Loucy (cell line): Measurements from ENCODE around the gene PLG.

Source experiments
- H2AFZ ChIP-seq: fragments of 200-600 bp; sonication (generic); 2 replicates; pipeline ENCODE4 v1.6.0; 2016; ENCODE audit warnings: antibody characterized with exemption, mild to moderate bottlenecking, low read length, moderate library complexity
- H3F3A ChIP-seq: fragments of 200-600 bp; 2 replicates; pipeline ENCODE4 v1.6.0; 2016; ENCODE audit warnings: antibody characterized with exemption, low read depth, mild to moderate bottlenecking
- H3K27me3 ChIP-seq: fragments of 200-600 bp; sonication (generic); 2 replicates; pipeline ENCODE4 v1.6.1; 2014; ENCODE audit warnings: low read length, mild to moderate bottlenecking; ENCODE audit not compliant: insufficient read depth, poor library complexity, severe bottlenecking
- H3K36me3 ChIP-seq: fragments of 200-600 bp; sonication (generic); 2 replicates; pipeline ENCODE4 v1.6.1; 2016; ENCODE audit warnings: low read length; ENCODE audit not compliant: insufficient read depth
- H3K4me1 ChIP-seq: fragments of 200-600 bp; sonication (generic); 2 replicates; pipeline ENCODE4 v1.5.1; 2014; ENCODE audit warnings: low read length, mild to moderate bottlenecking; ENCODE audit not compliant: insufficient read depth, poor library complexity, severe bottlenecking
- H3K4me2 ChIP-seq: fragments of 200-600 bp; sonication (generic); 2 replicates; pipeline ENCODE4 v1.6.0; 2014; ENCODE audit warnings: antibody characterized with exemption, low read length, low read depth, mild to moderate bottlenecking; ENCODE audit not compliant: poor library complexity, severe bottlenecking
- H3K4me3 ChIP-seq: fragments of 200-600 bp; sonication (generic); 2 replicates; pipeline ENCODE4 v1.5.1; 2014; ENCODE audit warnings: low read length, mild to moderate bottlenecking, mixed read lengths; ENCODE audit not compliant: poor library complexity, severe bottlenecking
- H3K79me2 ChIP-seq: fragments of 200-600 bp; sonication (generic); 2 replicates; pipeline ENCODE4 v1.6.1; 2014; ENCODE audit warnings: low read length; ENCODE audit not compliant: insufficient read depth
- H3K9ac ChIP-seq: fragments of 200-600 bp; sonication (generic); 2 replicates; pipeline ENCODE4 v1.6.0; 2014; ENCODE audit warnings: mild to moderate bottlenecking, low read depth, low read length, moderate library complexity; ENCODE audit not compliant: poor library complexity, severe bottlenecking
- H3K9me2 ChIP-seq: fragments of 200-600 bp; sonication (generic); replicated peaks from 2 replicates; pipeline ENCODE4 v1.6.1; 2016; ENCODE audit warnings: low read depth, low read length, mixed read lengths
- H3K9me3 ChIP-seq: fragments of 200-600 bp; sonication (generic); 2 replicates; pipeline ENCODE4 v1.6.1; 2014; ENCODE audit warnings: mild to moderate bottlenecking, antibody characterized with exemption, low read length, low read depth; ENCODE audit not compliant: insufficient read depth
- H4K20me1 ChIP-seq: fragments of 200-600 bp; sonication (generic); 2 replicates; pipeline ENCODE4 v1.6.0; 2014; ENCODE audit warnings: antibody characterized with exemption, low read length, mild to moderate bottlenecking; ENCODE audit not compliant: insufficient read depth, poor library complexity, severe bottlenecking
- CTCF ChIP-seq: fragments of 200-600 bp; sonication (generic); conservative IDR thresholded peaks from 2 replicates; pipeline ENCODE4 v1.5.1; 2014; ENCODE audit warnings: mild to moderate bottlenecking, antibody characterized with exemption, low read length
- EZH2phosphoT487 ChIP-seq: fragments of 200-600 bp; IDR thresholded peaks from 2 replicates; pipeline ENCODE4 v1.6.1; 2018; ENCODE audit warnings: antibody characterized with exemption, mild to moderate bottlenecking, moderate library complexity, borderline replicate concordance

PLG gene

GRCh38 chr6:160793652-160794051, 91.6 kb downstream of the PLG start:
- Histone ChIP-seq H4K20me1 (no peaks in the 10 kb centered on the region), H3K4me3 (no peak overlapping the region), H3K79me2 (no peaks in the 10 kb centered on the region), H3F3A (no peaks in the 10 kb centered on the region), H3K9ac (no peak overlapping the region), H2AFZ (no peak overlapping the region), H3K4me2 (no peak overlapping the region), H3K9me2 (no peaks in the 10 kb centered on the region), H3K4me1 (no peaks in the 10 kb centered on the region), H3K9me3 (peaks cover 2% of the 10 kb centered on the region; the same call in 1 of the 2 replicates), H3K36me3 (no peaks in the 10 kb centered on the region), H3K27me3 (no peaks in the 10 kb centered on the region)
- TF ChIP-seq EZH2phosphoT487 (no peak), CTCF (no peak)

GRCh38 chr6:160795721-160796120, 93.7 kb downstream of the PLG start:
- no peaks in the 10 kb centered on the region for H4K20me1 ChIP-seq
- peaks cover 5% of the 10 kb centered on the region; the same call in 1 of the 2 replicates for H3K9me3 ChIP-seq
- H3K27me3 ChIP-seq = no peaks in the 10 kb centered on the region
- H3K4me3 ChIP-seq = no peak overlapping the region
- H3K36me3 ChIP-seq = no peaks in the 10 kb centered on the region
- H3F3A ChIP-seq = no peaks in the 10 kb centered on the region
- TF ChIP-seq CTCF = no peak
- no peak for TF ChIP-seq EZH2phosphoT487
- H2AFZ ChIP-seq = no peak overlapping the region
- no peak overlapping the region for H3K9ac ChIP-seq
- H3K4me2 ChIP-seq = no peak overlapping the region
- H3K4me1 ChIP-seq = no peaks in the 10 kb centered on the region
- H3K9me2 ChIP-seq = no peaks in the 10 kb centered on the region
- H3K79me2 ChIP-seq = no peaks in the 10 kb centered on the region

- no peak overlapping the region for H3K4me3 ChIP-seq
- H3K4me2 ChIP-seq = no peak overlapping the region
- H3K27me3 ChIP-seq = no peaks in the 10 kb centered on the region
- H2AFZ ChIP-seq = no peak overlapping the region
- H3K36me3 ChIP-seq = no peaks in the 10 kb centered on the region
- no peaks in the 10 kb centered on the region for H3K9me2 ChIP-seq
- H3K9me3 ChIP-seq = peaks cover 5% of the 10 kb centered on the region; the same call in 1 of the 2 replicates
- no peaks in the 10 kb centered on the region for H3K4me1 ChIP-seq
- no peaks in the 10 kb centered on the region for H4K20me1 ChIP-seq
- no peaks in the 10 kb centered on the region for H3F3A ChIP-seq
- H3K9ac ChIP-seq = no peak overlapping the region
- TF ChIP-seq CTCF (no peak), EZH2phosphoT487 (no peak)
- no peaks in the 10 kb centered on the region for H3K79me2 ChIP-seq
Measured at GRCh38 chr6:160798625-160799024, 96.6 kb downstream of the PLG start.
